CD4-positive, alpha-beta T cell treated with Interleukin-6 for 4 hours (primary cell): ENCODE results near the gene SYT7.
A peak's percentile ranks its signal among the peaks of the same experiment; 100 is the strongest.
"Not testable (repeated sequence)": the region's sequence is repeated elsewhere in the genome, so short reads cannot be mapped to it uniquely, and the experiment has no call there.

ENCODE experiments used
- DNase-seq: peaks from one replicate; pipeline ENCODE4 v3.0.0-alpha.2; 2020; ENCODE audit warnings: mixed read lengths

SYT7 gene

GRCh38 chr11:61581030-61581928 is at the start of gene SYT7:
Gene SYT7, minus strand, starts transcription at chr11:61581076. Its CDS starts 256 bp downstream, at chr11:61580820.
- peak; percentile 93 for DNase-seq

GRCh38 chr11:61630089-61630488 is 49.2 kb upstream of the SYT7 start:
- no peak for DNase-seq

GRCh38 chr11:61629082-61629833 is 48.4 kb upstream of the SYT7 start:
- no peak for DNase-seq

GRCh38 chr11:61628662-61628970 is 47.7 kb upstream of the SYT7 start:
- DNase-seq, result no peak

GRCh38 chr11:61627850-61628661 is 47.2 kb upstream of the SYT7 start:
- peak; percentile 20 for DNase-seq

GRCh38 chr11:61626580-61627380 is 45.9 kb upstream of the SYT7 start:
- DNase-seq, result no peak

- no peak for DNase-seq
Observed at GRCh38 chr11:61625525-61625924, 44.6 kb upstream of the SYT7 start.

- DNase-seq, result no peak
Observed at GRCh38 chr11:61621917-61622585, 41.2 kb upstream of the SYT7 start.

GRCh38 chr11:61619471-61620226 is 38.8 kb upstream of the SYT7 start:
- DNase-seq, result no peak

- no peak for DNase-seq
Observed at GRCh38 chr11:61618978-61619377, 38.1 kb upstream of the SYT7 start.

GRCh38 chr11:61617515-61617914 is 36.6 kb upstream of the SYT7 start:
- no peak for DNase-seq

GRCh38 chr11:61616434-61616833 is 35.6 kb upstream of the SYT7 start:
- DNase-seq, result no peak

- DNase-seq, result not testable (repeated sequence)
Observed at GRCh38 chr11:61614782-61615181, 33.9 kb upstream of the SYT7 start.

GRCh38 chr11:61613870-61614269 is 33.0 kb upstream of the SYT7 start:
- no peak for DNase-seq

GRCh38 chr11:61613051-61613450 is 32.2 kb upstream of the SYT7 start:
- no peak for DNase-seq

GRCh38 chr11:61611309-61611708 is 30.4 kb upstream of the SYT7 start:
- no peak for DNase-seq

- DNase-seq, result no peak
Observed at GRCh38 chr11:61610905-61611304, 30.0 kb upstream of the SYT7 start.

GRCh38 chr11:61609980-61610366 is 29.1 kb upstream of the SYT7 start:
- DNase-seq, result no peak

GRCh38 chr11:61609000-61609979 is 28.4 kb upstream of the SYT7 start:
- DNase-seq, result no peak
